Neural cell (in vitro differentiated cells): Measurements from ENCODE around the gene BTK.

ENCODE experiments used
- EZH2 ChIP-seq: fragments of 200-600, 300-800 bp; shearing (Covaris generic), sonication (generic); IDR thresholded peaks from 2 replicates; pipeline ENCODE4 v1.6.1; 2014; ENCODE audit warnings: antibody characterized with exemption, low read length, borderline replicate concordance, mild to moderate bottlenecking; ENCODE audit not compliant: insufficient read depth, poor library complexity, severe bottlenecking
- TF ChIP-seq, protein P1 (sequence below): fragments of 450-650 bp; IDR thresholded peaks from 2 replicates; pipeline ENCODE4 v1.5.1; 2014; ENCODE audit warnings: antibody characterized with exemption, mild to moderate bottlenecking, moderate library complexity; ENCODE audit not compliant: poor library complexity, severe bottlenecking

DNA sequence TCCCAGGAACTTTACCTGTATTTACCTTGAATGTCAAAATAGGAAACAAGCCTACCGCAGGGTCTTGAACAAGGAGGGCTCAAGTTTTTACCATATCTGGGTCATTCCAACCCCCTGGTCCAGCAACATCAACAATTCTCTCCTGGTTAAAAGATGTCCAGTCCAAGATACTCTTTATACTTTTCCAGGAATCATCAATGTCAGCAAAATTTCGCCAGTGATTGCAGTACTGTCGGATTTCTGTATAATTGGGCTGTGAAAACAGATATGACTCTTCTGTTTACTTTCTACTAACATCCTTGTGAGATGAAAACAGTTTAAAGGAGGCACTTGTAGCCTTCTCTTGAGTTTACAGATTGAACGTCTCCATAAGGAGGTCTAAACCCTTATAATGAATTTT lies 12.7 kb upstream of the BTK start:
- TF ChIP-seq, protein P1, sequence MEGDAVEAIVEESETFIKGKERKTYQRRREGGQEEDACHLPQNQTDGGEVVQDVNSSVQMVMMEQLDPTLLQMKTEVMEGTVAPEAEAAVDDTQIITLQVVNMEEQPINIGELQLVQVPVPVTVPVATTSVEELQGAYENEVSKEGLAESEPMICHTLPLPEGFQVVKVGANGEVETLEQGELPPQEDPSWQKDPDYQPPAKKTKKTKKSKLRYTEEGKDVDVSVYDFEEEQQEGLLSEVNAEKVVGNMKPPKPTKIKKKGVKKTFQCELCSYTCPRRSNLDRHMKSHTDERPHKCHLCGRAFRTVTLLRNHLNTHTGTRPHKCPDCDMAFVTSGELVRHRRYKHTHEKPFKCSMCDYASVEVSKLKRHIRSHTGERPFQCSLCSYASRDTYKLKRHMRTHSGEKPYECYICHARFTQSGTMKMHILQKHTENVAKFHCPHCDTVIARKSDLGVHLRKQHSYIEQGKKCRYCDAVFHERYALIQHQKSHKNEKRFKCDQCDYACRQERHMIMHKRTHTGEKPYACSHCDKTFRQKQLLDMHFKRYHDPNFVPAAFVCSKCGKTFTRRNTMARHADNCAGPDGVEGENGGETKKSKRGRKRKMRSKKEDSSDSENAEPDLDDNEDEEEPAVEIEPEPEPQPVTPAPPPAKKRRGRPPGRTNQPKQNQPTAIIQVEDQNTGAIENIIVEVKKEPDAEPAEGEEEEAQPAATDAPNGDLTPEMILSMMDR: no peak
- no peak for TF ChIP-seq EZH2
